Measurements from ENCODE around the gene STXBP5.

STXBP5 gene

DNA sequence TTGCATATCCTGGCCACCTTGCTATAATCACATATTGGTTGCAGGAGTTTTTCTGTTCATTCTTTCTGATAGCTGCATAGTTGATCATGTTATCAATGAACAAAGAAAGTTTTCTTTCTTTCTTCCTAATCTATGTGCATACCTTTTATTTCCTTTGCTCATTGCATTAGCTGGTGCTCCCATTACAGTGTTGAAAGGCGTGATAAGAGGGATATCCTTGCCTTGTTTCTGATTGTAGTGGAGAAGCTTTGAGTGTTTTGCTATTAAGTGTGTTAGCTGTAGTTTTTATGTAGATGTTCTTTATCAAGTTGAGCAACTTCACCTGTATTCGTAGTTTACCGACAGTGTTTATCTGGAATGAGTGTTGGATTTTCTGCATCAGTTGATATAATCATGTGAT lies 14.6 kb downstream of the STXBP5 start:
- Histone ChIP-seq H3K36me3 (ENCODE audit: control insufficient read depth in 1 of 2, insufficient read depth in 2 of 2, low read length in 2 of 2) (no peaks in the 10 kb centered on the region), H3K9ac (ENCODE audit: low read depth in 1 of 2, low read length in 2 of 2) (no peak overlapping the region), H3K4me3 (ENCODE audit: low read depth in 1 of 2, low read length in 2 of 2) (no peak overlapping the region), H3K27ac (ENCODE audit: low read depth, low read length) (no peak overlapping the region), H3K27me3 (ENCODE audit: control insufficient read depth in 1 of 2, insufficient read depth in 2 of 2, low read length in 2 of 2) (no peaks in the 10 kb centered on the region), H3K4me1 (ENCODE audit: control insufficient read depth in 1 of 2, insufficient read depth in 2 of 2, low read length in 2 of 2) (peaks cover 10 to 20% of the 10 kb centered on the region in 2 donors), H3K9me3 (ENCODE audit: control insufficient read depth in 1 of 2, low read length in 2 of 2) (no peaks in the 10 kb centered on the region)

DNA sequence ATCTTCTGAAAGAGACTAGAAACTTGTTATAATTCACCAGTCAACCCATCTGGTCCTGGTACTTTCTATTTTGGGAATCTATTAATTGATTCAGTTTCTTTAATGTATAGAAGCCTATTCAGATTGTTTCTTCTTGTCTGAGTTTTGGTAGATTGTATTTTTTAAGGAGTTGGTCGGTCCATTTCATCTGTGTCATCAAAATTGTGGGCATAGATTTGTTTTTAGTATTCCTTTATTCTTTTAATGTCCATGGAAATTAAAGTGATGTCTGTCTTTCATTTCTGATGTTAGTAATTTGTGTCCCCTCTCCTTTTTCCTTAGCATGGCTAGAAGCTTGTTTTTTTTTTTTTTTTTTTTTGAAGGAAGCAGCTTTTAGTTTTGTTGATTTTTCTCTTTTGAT lies 15.2 kb downstream of the STXBP5 start:
- H3K9ac ChIP-seq (ENCODE audit: low read depth in 1 of 2, low read length in 2 of 2): no peak overlapping the region
- H3K9me3 ChIP-seq (ENCODE audit: control insufficient read depth in 1 of 2, low read length in 2 of 2): no peaks in the 10 kb centered on the region
- no peaks in the 10 kb centered on the region for H3K36me3 ChIP-seq (ENCODE audit: control insufficient read depth in 1 of 2, insufficient read depth in 2 of 2, low read length in 2 of 2)
- H3K4me1 ChIP-seq (ENCODE audit: control insufficient read depth in 1 of 2, insufficient read depth in 2 of 2, low read length in 2 of 2): peaks cover 10 to 20% of the 10 kb centered on the region in 2 donors
- no peaks in the 10 kb centered on the region for H3K27me3 ChIP-seq (ENCODE audit: control insufficient read depth in 1 of 2, insufficient read depth in 2 of 2, low read length in 2 of 2)
- H3K27ac ChIP-seq (ENCODE audit: low read depth, low read length): no peak overlapping the region
- H3K4me3 ChIP-seq (ENCODE audit: low read depth in 1 of 2, low read length in 2 of 2): no peak overlapping the region

GRCh38 chr6:147220345-147220744 lies 16.1 kb downstream of the STXBP5 start:
- Histone ChIP-seq H3K4me1 (ENCODE audit: control insufficient read depth in 1 of 2, insufficient read depth in 2 of 2, low read length in 2 of 2) (peaks cover 10 to 20% of the 10 kb centered on the region in 2 donors), H3K9me3 (ENCODE audit: control insufficient read depth in 1 of 2, low read length in 2 of 2) (no peaks in the 10 kb centered on the region), H3K36me3 (ENCODE audit: control insufficient read depth in 1 of 2, insufficient read depth in 2 of 2, low read length in 2 of 2) (no peaks in the 10 kb centered on the region), H3K9ac (ENCODE audit: low read depth in 1 of 2, low read length in 2 of 2) (no peak overlapping the region), H3K27me3 (ENCODE audit: control insufficient read depth in 1 of 2, insufficient read depth in 2 of 2, low read length in 2 of 2) (no peaks in the 10 kb centered on the region), H3K27ac (ENCODE audit: low read depth, low read length) (no peak overlapping the region), H3K4me3 (ENCODE audit: low read depth in 1 of 2, low read length in 2 of 2) (no peak overlapping the region)

- Histone ChIP-seq H3K9me3 (ENCODE audit: control insufficient read depth in 1 of 2, low read length in 2 of 2) (no peaks in the 10 kb centered on the region), H3K27me3 (ENCODE audit: control insufficient read depth in 1 of 2, insufficient read depth in 2 of 2, low read length in 2 of 2) (no peaks in the 10 kb centered on the region), H3K4me1 (ENCODE audit: control insufficient read depth in 1 of 2, insufficient read depth in 2 of 2, low read length in 2 of 2) (peaks cover 10 to 20% of the 10 kb centered on the region in 2 donors), H3K4me3 (ENCODE audit: low read depth in 1 of 2, low read length in 2 of 2) (no peak overlapping the region), H3K9ac (ENCODE audit: low read depth in 1 of 2, low read length in 2 of 2) (no peak overlapping the region), H3K27ac (ENCODE audit: low read depth, low read length) (no peak overlapping the region), H3K36me3 (ENCODE audit: control insufficient read depth in 1 of 2, insufficient read depth in 2 of 2, low read length in 2 of 2) (peaks cover 0 to 9% of the 10 kb centered on the region in 2 donors)
Observed at GRCh38 chr6:147221739-147222138, 17.5 kb downstream of the STXBP5 start.

- Histone ChIP-seq H3K9me3 (ENCODE audit: control insufficient read depth in 1 of 2, low read length in 2 of 2) (no peaks in the 10 kb centered on the region), H3K36me3 (ENCODE audit: control insufficient read depth in 1 of 2, insufficient read depth in 2 of 2, low read length in 2 of 2) (peaks cover 0 to 9% of the 10 kb centered on the region in 2 donors), H3K4me3 (ENCODE audit: low read depth in 1 of 2, low read length in 2 of 2) (no peak overlapping the region), H3K4me1 (ENCODE audit: control insufficient read depth in 1 of 2, insufficient read depth in 2 of 2, low read length in 2 of 2) (peaks cover 10 to 20% of the 10 kb centered on the region in 2 donors), H3K9ac (ENCODE audit: low read depth in 1 of 2, low read length in 2 of 2) (no peak overlapping the region), H3K27me3 (ENCODE audit: control insufficient read depth in 1 of 2, insufficient read depth in 2 of 2, low read length in 2 of 2) (no peaks in the 10 kb centered on the region), H3K27ac (ENCODE audit: low read depth, low read length) (no peak overlapping the region)
Observed at GRCh38 chr6:147222160-147222838, 18.1 kb downstream of the STXBP5 start.

DNA sequence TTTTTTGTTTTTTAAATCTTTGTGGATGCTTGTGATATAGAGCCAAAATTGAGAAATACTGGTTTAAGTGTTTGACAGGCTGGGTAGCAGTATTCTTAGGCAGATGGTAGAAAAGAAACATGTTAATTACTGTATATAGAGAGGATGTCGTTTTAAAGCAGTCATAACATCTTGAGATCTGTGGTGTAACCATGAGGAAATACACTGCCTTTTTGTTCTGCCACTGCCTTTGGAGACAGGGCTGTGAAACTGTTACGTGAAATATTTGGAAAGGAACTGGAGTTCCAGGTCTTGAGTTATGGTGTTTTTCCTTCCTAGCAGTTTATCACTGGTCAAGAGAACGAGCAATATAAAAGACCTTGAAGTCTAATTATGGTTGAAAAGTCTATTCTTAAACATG lies 19.5 kb downstream of the STXBP5 start:
- Histone ChIP-seq H3K9ac (ENCODE audit: low read depth in 1 of 2, low read length in 2 of 2) (no peak overlapping the region), H3K4me3 (ENCODE audit: low read depth in 1 of 2, low read length in 2 of 2) (no peak overlapping the region), H3K27ac (ENCODE audit: low read depth, low read length) (no peak overlapping the region), H3K36me3 (ENCODE audit: control insufficient read depth in 1 of 2, insufficient read depth in 2 of 2, low read length in 2 of 2) (peaks cover 0 to 9% of the 10 kb centered on the region in 2 donors), H3K4me1 (ENCODE audit: control insufficient read depth in 1 of 2, insufficient read depth in 2 of 2, low read length in 2 of 2) (peaks cover 10 to 20% of the 10 kb centered on the region in 2 donors), H3K9me3 (ENCODE audit: control insufficient read depth in 1 of 2, low read length in 2 of 2) (no peaks in the 10 kb centered on the region), H3K27me3 (ENCODE audit: control insufficient read depth in 1 of 2, insufficient read depth in 2 of 2, low read length in 2 of 2) (no peaks in the 10 kb centered on the region)

DNA sequence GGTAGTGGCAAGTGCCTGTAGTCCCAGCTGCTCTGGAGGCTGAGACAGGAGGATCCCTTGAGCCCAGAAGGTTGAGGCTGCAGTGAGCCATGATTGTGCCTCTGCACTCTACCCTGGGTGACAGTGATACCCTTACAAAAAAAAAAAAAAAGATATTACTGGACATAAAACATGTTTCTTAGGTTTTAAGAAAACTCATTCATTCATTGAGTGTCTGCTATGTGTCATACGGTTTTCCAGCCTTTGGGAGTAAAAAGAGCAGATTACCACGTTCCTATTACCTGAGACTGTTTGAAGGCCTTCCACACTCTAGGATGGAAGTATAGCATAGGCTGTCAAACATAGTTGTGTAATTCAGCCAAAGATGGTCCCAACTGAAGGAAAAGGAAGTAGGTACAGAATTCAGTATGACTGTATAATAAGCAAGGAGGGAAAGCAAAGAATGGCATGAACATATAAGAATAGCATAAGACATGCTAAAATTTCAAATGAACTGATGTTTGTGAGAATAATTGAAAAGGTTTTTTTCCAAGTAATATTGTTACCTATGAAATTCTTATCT lies 22.0 kb downstream of the STXBP5 start:
- H3K27me3 ChIP-seq (ENCODE audit: control insufficient read depth in 1 of 2, insufficient read depth in 2 of 2, low read length in 2 of 2): no peaks in the 10 kb centered on the region
- H3K9ac ChIP-seq (ENCODE audit: low read depth in 1 of 2, low read length in 2 of 2): no peak overlapping the region
- no peak overlapping the region for H3K27ac ChIP-seq (ENCODE audit: low read depth, low read length)
- H3K4me3 ChIP-seq (ENCODE audit: low read depth in 1 of 2, low read length in 2 of 2): no peak overlapping the region
- H3K36me3 ChIP-seq (ENCODE audit: control insufficient read depth in 1 of 2, insufficient read depth in 2 of 2, low read length in 2 of 2): peaks cover 0 to 13% of the 10 kb centered on the region in 2 donors
- peaks cover 10 to 16% of the 10 kb centered on the region in 2 donors for H3K4me1 ChIP-seq (ENCODE audit: control insufficient read depth in 1 of 2, insufficient read depth in 2 of 2, low read length in 2 of 2)
- no peaks in the 10 kb centered on the region for H3K9me3 ChIP-seq (ENCODE audit: control insufficient read depth in 1 of 2, low read length in 2 of 2)

DNA sequence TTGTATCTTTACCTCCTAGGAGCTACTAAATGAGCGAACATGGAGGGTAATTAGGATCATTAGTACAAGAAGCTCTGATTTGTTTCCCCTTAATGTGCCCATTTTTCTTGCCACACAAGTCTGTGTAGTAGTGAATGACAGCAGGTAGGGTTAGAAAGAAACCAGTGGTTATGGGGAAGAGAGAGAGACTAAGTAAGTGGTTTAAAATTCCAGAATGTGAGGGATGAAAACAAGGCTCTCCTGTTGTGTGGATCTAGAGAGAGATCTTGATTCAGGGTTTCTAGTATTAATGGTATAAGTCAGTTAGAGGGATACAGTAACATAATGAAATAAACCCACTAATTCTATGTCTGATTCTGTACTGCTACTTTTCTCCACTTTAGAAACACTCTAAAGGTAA lies 22.7 kb downstream of the STXBP5 start:
- H3K27me3 ChIP-seq (ENCODE audit: control insufficient read depth in 1 of 2, insufficient read depth in 2 of 2, low read length in 2 of 2): no peaks in the 10 kb centered on the region
- H3K9me3 ChIP-seq (ENCODE audit: control insufficient read depth in 1 of 2, low read length in 2 of 2): no peaks in the 10 kb centered on the region
- no peak overlapping the region for H3K4me3 ChIP-seq (ENCODE audit: low read depth in 1 of 2, low read length in 2 of 2)
- no peak overlapping the region for H3K27ac ChIP-seq (ENCODE audit: low read depth, low read length)
- H3K4me1 ChIP-seq (ENCODE audit: control insufficient read depth in 1 of 2, insufficient read depth in 2 of 2, low read length in 2 of 2): peaks cover 4 to 10% of the 10 kb centered on the region in 2 donors
- H3K9ac ChIP-seq (ENCODE audit: low read depth in 1 of 2, low read length in 2 of 2): no peak overlapping the region
- H3K36me3 ChIP-seq (ENCODE audit: control insufficient read depth in 1 of 2, insufficient read depth in 2 of 2, low read length in 2 of 2): peaks cover 0 to 13% of the 10 kb centered on the region in 2 donors

- Histone ChIP-seq H3K4me1 (ENCODE audit: control insufficient read depth in 1 of 2, insufficient read depth in 2 of 2, low read length in 2 of 2) (peaks cover 0 to under 1% of the 10 kb centered on the region in 2 donors), H3K9ac (ENCODE audit: low read depth in 1 of 2, low read length in 2 of 2) (no peak overlapping the region), H3K4me3 (ENCODE audit: low read depth in 1 of 2, low read length in 2 of 2) (no peak overlapping the region), H3K36me3 (ENCODE audit: control insufficient read depth in 1 of 2, insufficient read depth in 2 of 2, low read length in 2 of 2) (peaks cover 0 to 13% of the 10 kb centered on the region in 2 donors), H3K27me3 (ENCODE audit: control insufficient read depth in 1 of 2, insufficient read depth in 2 of 2, low read length in 2 of 2) (no peaks in the 10 kb centered on the region), H3K9me3 (ENCODE audit: control insufficient read depth in 1 of 2, low read length in 2 of 2) (no peaks in the 10 kb centered on the region), H3K27ac (ENCODE audit: low read depth, low read length) (no peak overlapping the region)
Observed at GRCh38 chr6:147227770-147228320, 23.6 kb downstream of the STXBP5 start.

DNA sequence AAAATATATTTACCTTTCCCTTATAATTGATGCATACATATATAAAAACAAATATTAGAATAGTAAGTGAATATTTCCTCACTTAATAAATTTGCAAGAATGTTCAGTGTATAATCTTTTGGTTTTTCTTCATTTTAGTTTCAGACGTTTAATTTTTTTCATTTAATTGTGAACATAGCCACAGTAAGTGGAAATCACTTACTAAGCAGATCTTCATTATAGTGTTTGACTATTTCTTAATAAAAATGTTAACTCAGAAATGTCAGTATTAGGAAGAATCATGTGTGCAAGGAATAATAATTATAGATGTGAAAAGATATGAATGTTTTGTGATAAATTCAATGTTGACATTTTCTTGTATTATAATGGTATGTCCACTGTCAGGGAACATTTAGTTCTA lies 27.4 kb downstream of the STXBP5 start:
- Histone ChIP-seq H3K4me1 (ENCODE audit: control insufficient read depth in 1 of 2, insufficient read depth in 2 of 2, low read length in 2 of 2) (no peaks in the 10 kb centered on the region), H3K27ac (ENCODE audit: low read depth, low read length) (no peak overlapping the region), H3K36me3 (ENCODE audit: control insufficient read depth in 1 of 2, insufficient read depth in 2 of 2, low read length in 2 of 2) (peaks cover 0 to 4% of the 10 kb centered on the region in 2 donors)

More for the DNA sequence above, 27.4 kb downstream of the STXBP5 start:
- H3K4me3 ChIP-seq (ENCODE audit: low read depth in 1 of 2, low read length in 2 of 2): no peak overlapping the region
- no peaks in the 10 kb centered on the region for H3K27me3 ChIP-seq (ENCODE audit: control insufficient read depth in 1 of 2, insufficient read depth in 2 of 2, low read length in 2 of 2)
- no peaks in the 10 kb centered on the region for H3K9me3 ChIP-seq (ENCODE audit: control insufficient read depth in 1 of 2, low read length in 2 of 2)
- no peak overlapping the region for H3K9ac ChIP-seq (ENCODE audit: low read depth in 1 of 2, low read length in 2 of 2)

Measured in duodenal mucosa (tissue), 2 donors.